Right renal cortex interstitium (tissue), 3 donors: ENCODE data around the gene WBP4. TPM values are rescaled to one million over a fixed set of nuclear protein-coding genes. Genes with fewer than 3 reads are reported as not detected.

ENCODE experiments used
- polyA plus RNA-seq, 3 donors: library from polyadenylated mRNA; unstranded; fragments of 120-200 nt; gene quantifications; one replicate each; pipeline ENCODE4 v1.2.1, GENCODE V29; 2013; ENCODE audit not compliant: insufficient read length in 3 of 3

Gene WBP4
- polyA plus RNA-seq, 3 donors = 25.9 to 27.7 (median 27.6) TPM

Other genes starting within 250 kb of the WBP4 start
- 10 to 100 TPM; 48.0 to 50.7 (median 50.1) TPM for gene ELF1, start 42.2 kb upstream of the WBP4 start, polyA plus RNA-seq
- gene KBTBD6, start 71.3 kb downstream of the WBP4 start, polyA plus RNA-seq = 10 to 100 TPM; 19.6 to 20.6 (median 20.0) TPM
- 10 to 100 TPM; 19.4 to 22.2 (median 22.0) TPM for gene KBTBD7, start 133.1 kb downstream of the WBP4 start, polyA plus RNA-seq
- 10 to 100 TPM; 16.6 to 17.1 (median 17.0) TPM for gene MTRF1, start 202.1 kb downstream of the WBP4 start, polyA plus RNA-seq
- gene NAA16, start 249.8 kb downstream of the WBP4 start, polyA plus RNA-seq = 10 to 100 TPM; 28.1 to 31.8 (median 31.1) TPM